GM10847 (cell line): ENCODE data around the gene ATP6V1B1.

ENCODE experiments used
- POLR2A ChIP-seq: IDR thresholded peaks from 2 replicates; pipeline ENCODE4 v1.6.1; 2011; ENCODE audit not compliant: insufficient read length; ENCODE audit errors: extremely low read depth

ATP6V1B1 gene

GRCh38 chr2:70930371-70931329, 5.0 kb upstream of the ATP6V1B1 start:
- no peak for TF ChIP-seq POLR2A

GRCh38 chr2:70931376-70932000, 4.2 kb upstream of the ATP6V1B1 start:
- TF ChIP-seq POLR2A, result no peak

- no peak for TF ChIP-seq POLR2A
Measured at GRCh38 chr2:70932631-70933230, 3.0 kb upstream of the ATP6V1B1 start.

GRCh38 chr2:70934981-70935380, 719 bp upstream of the ATP6V1B1 start:
- TF ChIP-seq POLR2A, result no peak

GRCh38 chr2:70936165-70936978, 672 bp downstream of the ATP6V1B1 start:
- TF ChIP-seq POLR2A, result no peak

GRCh38 chr2:70936979-70937811, 1.5 kb downstream of the ATP6V1B1 start:
- no peak for TF ChIP-seq POLR2A

GRCh38 chr2:70937866-70938585, 2.3 kb downstream of the ATP6V1B1 start:
- TF ChIP-seq POLR2A, result no peak

- TF ChIP-seq POLR2A, result no peak
Measured at GRCh38 chr2:70938586-70938950, 2.9 kb downstream of the ATP6V1B1 start.

GRCh38 chr2:70939001-70939838, 3.5 kb downstream of the ATP6V1B1 start:
- no peak for TF ChIP-seq POLR2A

GRCh38 chr2:70939839-70940580, 4.3 kb downstream of the ATP6V1B1 start:
- TF ChIP-seq POLR2A, result no peak

GRCh38 chr2:70941186-70941585, 5.5 kb downstream of the ATP6V1B1 start:
- TF ChIP-seq POLR2A, result no peak

- TF ChIP-seq POLR2A, result no peak
Measured at GRCh38 chr2:70941701-70942100, 6.0 kb downstream of the ATP6V1B1 start.
